ENCODE results near the gene SCNN1A. TPM values are rescaled to one million over a fixed set of nuclear protein-coding genes. Genes with fewer than 3 reads are reported as not detected.

Gene SCNN1A
- total RNA-seq, 4 donors from 2014 or later: 0.83 to 3.3 (median 1.8) TPM

DNA sequence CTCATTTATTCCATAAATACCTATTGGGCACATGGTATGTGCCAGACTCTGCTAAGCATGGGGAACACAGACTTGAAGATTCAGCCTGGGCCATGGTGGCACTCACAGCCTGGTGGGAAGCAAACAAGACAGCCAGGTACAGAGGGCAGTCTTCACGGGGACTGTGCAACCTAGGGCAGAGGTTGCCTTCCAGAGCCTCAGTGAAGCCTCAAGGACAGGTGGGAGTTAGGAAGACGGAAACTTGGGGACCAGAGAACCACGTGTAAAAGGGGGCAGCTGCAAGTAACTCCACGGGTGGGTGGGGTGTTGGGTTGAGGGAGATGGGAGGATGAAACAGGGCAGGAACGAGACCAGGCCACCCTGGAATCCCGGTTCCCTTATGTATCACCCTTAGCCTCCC is 7.6 kb upstream of the SCNN1A start:
- 84% methylated on average over 6 of the region's 6 CpGs for WGBS
- Histone ChIP-seq H3K4me3 (peak overlapping the region; percentile 67 to 93 (median 86)), H3K27me3 (no peaks in the 10 kb centered on the region), H3K9me3 (no peaks in the 10 kb centered on the region), H3K36me3 (peaks cover 9 to 23% (median 20%) of the 10 kb centered on the region in 4 donors), H3K4me1 (peaks cover 32 to 85% (median 78%) of the 10 kb centered on the region in 4 donors), H3K27ac (replicated peaks in 1 of 4) (peak overlapping the region; percentile 96 to 98 (median 98))
- TF ChIP-seq POLR2A (IDR thresholded peaks at IDR 0.05; ENCODE audit: low read depth) (no peak), POLR2AphosphoS5 (IDR thresholded peaks at IDR 0.05) (no peak), EP300 (IDR thresholded peaks at IDR 0.05) (no peak)
- TF ChIP-seq, protein P1, sequence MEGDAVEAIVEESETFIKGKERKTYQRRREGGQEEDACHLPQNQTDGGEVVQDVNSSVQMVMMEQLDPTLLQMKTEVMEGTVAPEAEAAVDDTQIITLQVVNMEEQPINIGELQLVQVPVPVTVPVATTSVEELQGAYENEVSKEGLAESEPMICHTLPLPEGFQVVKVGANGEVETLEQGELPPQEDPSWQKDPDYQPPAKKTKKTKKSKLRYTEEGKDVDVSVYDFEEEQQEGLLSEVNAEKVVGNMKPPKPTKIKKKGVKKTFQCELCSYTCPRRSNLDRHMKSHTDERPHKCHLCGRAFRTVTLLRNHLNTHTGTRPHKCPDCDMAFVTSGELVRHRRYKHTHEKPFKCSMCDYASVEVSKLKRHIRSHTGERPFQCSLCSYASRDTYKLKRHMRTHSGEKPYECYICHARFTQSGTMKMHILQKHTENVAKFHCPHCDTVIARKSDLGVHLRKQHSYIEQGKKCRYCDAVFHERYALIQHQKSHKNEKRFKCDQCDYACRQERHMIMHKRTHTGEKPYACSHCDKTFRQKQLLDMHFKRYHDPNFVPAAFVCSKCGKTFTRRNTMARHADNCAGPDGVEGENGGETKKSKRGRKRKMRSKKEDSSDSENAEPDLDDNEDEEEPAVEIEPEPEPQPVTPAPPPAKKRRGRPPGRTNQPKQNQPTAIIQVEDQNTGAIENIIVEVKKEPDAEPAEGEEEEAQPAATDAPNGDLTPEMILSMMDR (IDR thresholded peaks at IDR 0.05): no peak
- DNase-seq (ENCODE audit: extremely low spot score): no peak
- intact Hi-C loops (cut with DNase I): loop anchor here (5.0 kb wide), 1 partner anchor 46 kb away; no protein-coding TSS in a partner anchor

DNA sequence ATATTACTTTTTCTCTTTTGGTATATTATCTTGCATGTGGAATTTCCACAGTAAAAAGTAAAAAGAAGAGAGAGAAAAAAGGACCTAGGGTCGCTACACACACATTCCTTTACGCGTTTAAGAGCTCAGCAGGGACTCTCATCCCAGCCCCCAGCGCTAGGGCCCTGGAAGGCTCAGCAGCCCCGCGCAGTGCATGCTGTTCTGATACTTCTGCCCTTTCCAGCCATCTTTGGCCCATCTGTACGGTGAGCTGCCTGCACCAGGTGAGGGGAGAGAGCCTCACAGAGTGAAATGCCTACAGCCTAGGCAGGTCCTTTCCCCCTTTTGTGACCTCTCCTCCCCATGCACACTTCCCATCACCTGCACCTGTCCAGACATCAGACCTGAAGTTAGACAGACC is 7.0 kb upstream of the SCNN1A start:
- no peak for DNase-seq (ENCODE audit: extremely low spot score)
- Histone ChIP-seq H3K36me3 (peaks cover 6 to 17% (median 14%) of the 10 kb centered on the region in 4 donors), H3K4me1 (peaks cover 38 to 84% (median 78%) of the 10 kb centered on the region in 4 donors), H3K27me3 (no peaks in the 10 kb centered on the region), H3K27ac (replicated peaks in 1 of 4) (peak overlapping the region; percentile 96 to 98 (median 98)), H3K9me3 (no peaks in the 10 kb centered on the region), H3K4me3 (no peak overlapping the region)
- 92% methylated on average over 7 of the region's 7 CpGs for WGBS
- TF ChIP-seq EP300 (IDR thresholded peaks at IDR 0.05) (no peak), POLR2AphosphoS5 (IDR thresholded peaks at IDR 0.05) (no peak), POLR2A (IDR thresholded peaks at IDR 0.05; ENCODE audit: low read depth) (no peak)
- TF ChIP-seq, protein P1 (IDR thresholded peaks at IDR 0.05): no peak
- intact Hi-C loops (cut with DNase I): loop anchor here (5.0 kb wide), 1 partner anchor 45 kb away; no protein-coding TSS in a partner anchor

DNA sequence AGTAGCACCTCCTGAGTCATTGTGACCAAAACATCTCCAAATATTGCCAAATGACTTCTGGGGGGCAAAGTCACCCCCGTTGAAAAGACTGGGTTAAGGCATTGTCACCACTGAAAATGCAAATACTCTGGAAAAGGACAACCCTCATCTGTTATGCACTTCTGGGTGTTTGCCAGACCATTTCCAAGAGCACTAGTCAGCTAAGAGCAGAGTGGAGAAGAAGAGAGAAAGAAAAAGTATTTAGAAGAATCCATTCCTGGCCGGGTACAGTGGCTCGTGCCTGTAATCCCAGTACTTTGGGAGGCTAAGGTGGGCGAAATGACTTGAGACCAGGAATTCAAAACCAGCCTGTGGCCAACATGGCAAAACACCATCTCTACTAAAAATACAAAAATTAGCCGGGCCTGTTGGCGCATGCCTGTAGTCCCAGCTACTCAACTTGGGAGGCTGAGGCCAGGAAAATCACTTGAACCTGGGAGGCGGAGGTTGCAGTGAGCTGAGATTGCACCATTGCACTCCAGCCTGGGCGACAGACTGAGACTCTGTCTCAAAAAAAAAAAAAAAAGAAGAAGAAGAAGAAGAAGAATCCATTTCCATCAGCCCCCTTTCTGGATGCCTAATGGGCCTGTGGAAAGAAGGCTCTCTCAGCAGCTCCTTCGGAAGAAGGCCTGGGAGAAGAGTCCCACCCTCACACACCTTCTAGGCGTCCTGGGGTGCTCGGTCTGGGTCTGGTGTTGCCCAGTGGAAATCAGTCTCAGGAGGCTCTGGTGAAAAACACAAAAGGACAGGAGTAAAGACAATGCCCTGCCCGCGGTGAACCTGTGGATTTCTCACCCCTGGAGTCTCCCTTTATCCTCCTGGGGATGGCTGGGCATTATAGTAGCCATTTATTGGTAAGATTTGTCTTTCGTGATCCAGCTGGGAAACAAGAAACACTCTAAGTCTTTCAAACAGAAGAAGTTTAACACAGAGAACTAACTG is 5.1 kb upstream of the SCNN1A start:
- H3K4me1 ChIP-seq: peaks cover 50 to 84% (median 78%) of the 10 kb centered on the region in 4 donors

DNA sequence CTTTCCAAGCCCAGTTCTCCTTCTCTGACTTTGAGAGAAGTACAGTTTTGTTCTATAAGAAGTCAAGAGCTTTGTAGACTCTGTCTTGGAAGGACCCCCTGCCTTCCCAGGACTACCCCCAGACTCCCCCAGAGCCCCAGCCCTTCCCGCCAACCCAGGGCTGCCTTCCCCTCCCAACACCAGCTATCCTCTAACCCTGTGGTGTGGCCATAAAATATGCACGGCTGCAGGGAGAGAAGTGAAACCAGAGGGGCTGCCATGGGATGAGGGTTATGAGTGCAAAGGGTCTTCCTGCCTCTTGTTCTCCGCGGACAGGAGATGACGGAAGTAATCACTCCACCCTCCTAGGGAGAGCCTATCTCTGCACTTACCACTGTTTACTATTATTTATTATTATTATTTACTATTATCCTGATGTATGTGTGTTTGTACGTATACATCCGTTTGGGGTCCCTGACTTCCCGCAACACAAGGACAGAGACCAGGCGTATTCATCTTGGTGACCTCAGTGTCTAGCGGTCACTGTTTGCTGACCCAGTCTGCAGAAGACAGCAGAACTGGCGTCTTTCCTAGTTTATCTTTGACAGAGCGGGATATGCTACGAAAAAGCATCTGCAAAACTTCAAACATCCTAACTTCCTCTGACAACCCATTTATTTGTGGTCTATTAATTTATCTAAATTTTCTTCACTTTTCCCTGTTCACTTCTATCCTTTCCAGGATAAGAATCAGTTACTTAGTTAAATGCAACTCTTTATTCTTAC is 3.5 kb upstream of the SCNN1A start:
- H3K9me3 ChIP-seq: no peaks in the 10 kb centered on the region
- TF ChIP-seq, protein P1 (IDR thresholded peaks at IDR 0.05): no peak
- TF ChIP-seq POLR2A (IDR thresholded peaks at IDR 0.05; ENCODE audit: low read depth): no peak
- no peak for TF ChIP-seq POLR2AphosphoS5 (IDR thresholded peaks at IDR 0.05)
- TF ChIP-seq EP300 (IDR thresholded peaks at IDR 0.05): no peak
- H3K4me1 ChIP-seq: peaks cover 39 to 75% (median 72%) of the 10 kb centered on the region in 4 donors
- DNase-seq (ENCODE audit: extremely low spot score): no peak
- WGBS: 59% methylated on average over 13 of the region's 13 CpGs
- peak overlapping the region in 2 of 4 donors; percentile 29 to 40 for H3K27ac ChIP-seq (replicated peaks in 1 of 4)
- no peaks in the 10 kb centered on the region for H3K27me3 ChIP-seq
- H3K4me3 ChIP-seq: no peak overlapping the region
- intact Hi-C loops (cut with DNase I): no loop called here
- H3K36me3 ChIP-seq: no peaks in the 10 kb centered on the region

More for the DNA sequence above, 5.1 kb upstream of the SCNN1A start:
- 75% methylated on average over 14 of the region's 14 CpGs for WGBS
- no peak overlapping the region for H3K4me3 ChIP-seq
- no peaks in the 10 kb centered on the region for H3K36me3 ChIP-seq
- H3K9me3 ChIP-seq: no peaks in the 10 kb centered on the region
- TF ChIP-seq POLR2AphosphoS5 (IDR thresholded peaks at IDR 0.05): no peak
- TF ChIP-seq, protein P1 (IDR thresholded peaks at IDR 0.05): no peak
- no peak for TF ChIP-seq POLR2A (IDR thresholded peaks at IDR 0.05; ENCODE audit: low read depth)
- no peak for TF ChIP-seq EP300 (IDR thresholded peaks at IDR 0.05)
- no peak for DNase-seq (ENCODE audit: extremely low spot score)
- intact Hi-C loops (cut with DNase I): loop anchor here (5.0 kb wide), 1 partner anchor 43 kb away; no protein-coding TSS in a partner anchor
- H3K27ac ChIP-seq (replicated peaks in 1 of 4): peak overlapping the region in 2 of 4 donors; percentile 3 to 52
- no peaks in the 10 kb centered on the region for H3K27me3 ChIP-seq

Data from esophagus muscularis mucosa (tissue), 4 donors.